ENCODE data around the gene THSD7B. TPM values are rescaled to one million over a fixed set of nuclear protein-coding genes. Genes with fewer than 3 reads are reported as not detected.

Gene THSD7B
- total and polyA plus RNA-seq, 2 of the 8 experiments (the other 6 are each of a cell fraction or from before 2014, with no cell fraction given): 0.60 to 2.9 TPM

GRCh38 chr2:137590102-137590501, 824.8 kb downstream of the THSD7B start:
- no peaks in the 10 kb centered on the region for H3K4me1 ChIP-seq (replicated peaks in 1 of 4; ENCODE audit: control insufficient read depth in 3 of 4, insufficient read depth in 4 of 4, low read length in 3 of 4)
- no peaks in the 10 kb centered on the region; a peak in 1 of 8 replicates for H3K36me3 ChIP-seq (ENCODE audit: control insufficient read depth in 2 of 4, insufficient read depth in 4 of 4, low read length in 3 of 4)
- H3K4me2 ChIP-seq (ENCODE audit: insufficient read depth in 1 of 2, low read depth in 2 of 2, low read length in 2 of 2): no peak overlapping the region
- no peak for DNase-seq (ENCODE audit: low read depth in 1 of 2, low spot score in 2 of 2)
- no peak overlapping the region for H2AFZ ChIP-seq (ENCODE audit: low read length)
- no peaks in the 10 kb centered on the region for H3K79me1 ChIP-seq (ENCODE audit: low read depth, low read length)
- H2BK15ac ChIP-seq (ENCODE audit: low read length): no peak overlapping the region
- no peak overlapping the region for H4K8ac ChIP-seq (ENCODE audit: extremely low read depth, insufficient read depth, low read length)
- no peak overlapping the region for H3K18ac ChIP-seq (ENCODE audit: extremely low read depth, low read length)
- no peak overlapping the region for H4K91ac ChIP-seq (replicated peaks; ENCODE audit: insufficient read length, low read length)
- H4K20me1 ChIP-seq (replicated peaks in 1 of 2; ENCODE audit: control insufficient read depth in 1 of 2, insufficient read depth in 2 of 2, low read length in 2 of 2): no peaks in the 10 kb centered on the region
- H3K9ac ChIP-seq (replicated peaks in 1 of 4; ENCODE audit: extremely low read depth in 1 of 4, low read depth in 3 of 4, low read length in 3 of 4): no peak overlapping the region
- no peak overlapping the region for H3K14ac ChIP-seq (ENCODE audit: insufficient read length)
- H4K5ac ChIP-seq (ENCODE audit: insufficient read length, low read depth, low read length): no peak overlapping the region
- no peak overlapping the region for H3K56ac ChIP-seq (replicated peaks; ENCODE audit: insufficient read length, low read depth, low read length)
- H3K79me2 ChIP-seq (ENCODE audit: control insufficient read depth in 1 of 2, insufficient read depth in 2 of 2, low read length in 2 of 2): no peaks in the 10 kb centered on the region
- CTCF ChIA-PET (ENCODE audit: partially characterized antibody): no interaction called here
- POLR2A ChIA-PET (ENCODE audit: partially characterized antibody): no interaction called here
- no peak overlapping the region for H2AK5ac ChIP-seq (ENCODE audit: low read depth, low read length)
- H3K4me3 ChIP-seq (ENCODE audit: extremely low read depth in 1 of 4, insufficient read depth in 2 of 4, low read depth in 3 of 4, low read length in 4 of 4): no peak overlapping the region
- no peak overlapping the region for H2BK120ac ChIP-seq (replicated peaks; ENCODE audit: low read depth, low read length)
- H2BK20ac ChIP-seq (ENCODE audit: low read length): no peak overlapping the region
- H2BK5ac ChIP-seq (ENCODE audit: low read depth, low read length): no peak overlapping the region
- H2BK12ac ChIP-seq (ENCODE audit: low read depth, low read length): no peak overlapping the region
- H3K23me2 ChIP-seq (ENCODE audit: low read depth, low read length): no peaks in the 10 kb centered on the region
- H3K4ac ChIP-seq (replicated peaks; ENCODE audit: insufficient read length, low read depth, low read length): no peak overlapping the region
- H3K27ac ChIP-seq (ENCODE audit: low read depth, low read length): no peak overlapping the region
- H3K9me3 ChIP-seq (ENCODE audit: insufficient read depth in 2 of 2, low read depth in 1 of 2, low read length in 1 of 2): peaks cover 5 to 9% of the 10 kb centered on the region in 2 experiments; a peak in 3 of 4 replicates
- FAIRE-seq: no peak
- no peak overlapping the region for H3K23ac ChIP-seq (ENCODE audit: insufficient read length)
- H3K27me3 ChIP-seq (replicated peaks in 1 of 4; ENCODE audit: control insufficient read depth in 3 of 4, extremely low read depth in 1 of 4, insufficient read depth in 3 of 4, low read length in 3 of 4): no peaks in the 10 kb centered on the region
- TF ChIP-seq NANOG (IDR thresholded peaks at IDR 0.05; ENCODE audit: insufficient read depth, low read depth, low read length, poor library complexity, severe bottlenecking) (no peak), PHF8 (conservative IDR thresholded peaks at IDR 0.05; ENCODE audit: low read depth, low read length) (no peak), SIN3A (conservative IDR thresholded peaks at IDR 0.05 in 1 of 2, IDR thresholded peaks at IDR 0.05 in 1 of 2; ENCODE audit: low read depth in 1 of 2, low read length in 2 of 2) (no peak), BRCA1 (IDR thresholded peaks at IDR 0.05; ENCODE audit: low read depth, low read length) (no peak), EGR1 (IDR thresholded peaks at IDR 0.05; ENCODE audit: borderline replicate concordance, low read depth, low read length) (no peak), FOSL1 (IDR thresholded peaks at IDR 0.05; ENCODE audit: insufficient read depth, low read depth, low read length) (no peak), KDM4A (IDR thresholded peaks at IDR 0.05; ENCODE audit: low read depth, low read length, severe bottlenecking) (no peak), KDM5A (IDR thresholded peaks at IDR 0.05; ENCODE audit: low read length) (no peak), YY1 (IDR thresholded peaks at IDR 0.05; ENCODE audit: low read depth, low read length) (no peak), CBX8 (IDR thresholded peaks at IDR 0.05; ENCODE audit: borderline replicate concordance, low read depth, low read length) (no peak)
